Upper lobe of right lung (tissue), 1 donor: Measurements from ENCODE around the gene IRAK3. TPM values are rescaled to one million over a fixed set of nuclear protein-coding genes. Genes with fewer than 3 reads are reported as not detected.

ENCODE experiments used
- ATAC-seq: fragments of 200-7000 bp; cut with Tn5 transposase; one replicate; pipeline ENCODE4 v1.9.1; 2020; ENCODE audit warnings: mild to moderate bottlenecking, moderate library complexity
- DNase-seq: peaks from one replicate; pipeline ENCODE4 v3.0.0-alpha.2; 2020
- H3K27ac ChIP-seq: fragments of 200-600 bp; one replicate; pipeline ENCODE4 v1.8.0; 2022
- H3K27me3 ChIP-seq: fragments of 200-600 bp; one replicate; pipeline ENCODE4 v1.8.0; 2022; ENCODE audit warnings: mild to moderate bottlenecking
- H3K36me3 ChIP-seq: fragments of 200-600 bp; one replicate; pipeline ENCODE4 v1.8.0; 2022
- H3K4me1 ChIP-seq: fragments of 200-600 bp; one replicate; pipeline ENCODE4 v1.8.0; 2022
- H3K4me3 ChIP-seq: fragments of 200-600 bp; one replicate; pipeline ENCODE4 v1.8.0; 2022; ENCODE audit warnings: mild to moderate bottlenecking
- H3K9me3 ChIP-seq: fragments of 200-600 bp; one replicate; pipeline ENCODE4 v1.8.0; 2022
- intact Hi-C: fragments of 100-400 bp; cut with DNase I; formaldehyde crosslinking; loops from one replicate; pipeline ENCODE4 v1.11.0; 2022
- total RNA-seq: library from RNA; stranded (reverse); fragmentation: NEBNext Ultra II Directional; extraction: Animal tissue kit (Norgen Biotek cat#: 25700); gene quantifications from one replicate; pipeline ENCODE4 v1.2.1, GENCODE V29; 2021
- TF ChIP-seq, protein P1 (sequence below): fragments of 200-600 bp; IDR thresholded peaks from one replicate; pipeline ENCODE4 v1.8.0; 2022; ENCODE audit warnings: antibody characterized with exemption
- donor health status: DM: no; HTN: yes; CAD: no; lungs with severe emphysema.

IRAK3 gene
- total RNA-seq, 1 donor from 2014 or later = 44.6 TPM

DNA sequence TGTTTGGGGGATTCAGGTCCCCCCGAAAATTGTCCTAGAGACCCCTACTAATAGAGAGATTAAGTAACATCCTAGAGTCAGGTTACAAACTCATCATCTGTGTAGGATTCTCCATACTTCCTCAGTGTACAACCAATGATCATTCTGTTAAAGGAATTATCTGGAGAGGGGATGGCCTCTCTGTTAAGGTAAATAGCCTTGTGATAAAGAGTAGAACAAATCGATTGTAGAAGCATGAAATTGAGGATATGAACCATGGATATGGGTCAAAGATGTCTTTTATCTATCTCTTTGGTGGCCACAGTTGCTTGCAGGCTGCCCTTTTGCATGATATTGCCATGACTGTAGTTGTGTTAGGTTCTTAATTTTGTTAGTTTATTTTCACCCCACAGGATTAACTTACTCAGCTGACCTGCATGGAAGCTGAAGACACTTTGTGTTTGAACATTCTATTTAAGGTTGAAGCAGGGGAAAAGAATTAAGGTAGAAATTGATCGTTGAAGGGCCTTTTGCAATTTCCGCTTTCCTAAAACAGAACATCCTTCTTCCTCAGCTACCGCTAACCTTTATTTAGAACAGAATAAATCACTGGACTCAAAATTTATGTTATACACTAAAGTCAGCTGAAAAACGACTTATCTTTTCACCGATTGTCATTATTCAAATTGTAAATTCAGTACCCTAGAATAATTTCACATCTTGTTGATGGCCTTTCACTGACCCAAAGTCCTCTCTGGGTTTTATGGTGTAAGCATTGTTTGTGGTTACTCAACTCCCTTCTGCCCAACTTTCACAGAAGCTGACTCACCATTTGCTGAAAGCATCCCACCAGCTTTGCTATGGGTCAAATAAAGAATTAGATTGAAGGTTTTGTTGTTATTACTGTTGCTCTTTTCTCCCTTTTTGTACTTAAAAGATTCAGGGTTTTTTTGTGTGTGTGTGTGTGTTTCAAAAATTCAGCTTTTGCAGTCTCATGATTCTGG, 52.3 kb downstream of the IRAK3 start:
- Histone ChIP-seq H3K9me3 (no peaks in the 10 kb centered on the region), H3K27ac (no peak overlapping the region), H3K36me3 (peaks cover 17% of the 10 kb centered on the region), H3K4me1 (peaks cover 11% of the 10 kb centered on the region), H3K27me3 (no peaks in the 10 kb centered on the region), H3K4me3 (no peak overlapping the region)
- no peak for DNase-seq
- peak; percentile 59 for ATAC-seq
- TF ChIP-seq, protein P1, sequence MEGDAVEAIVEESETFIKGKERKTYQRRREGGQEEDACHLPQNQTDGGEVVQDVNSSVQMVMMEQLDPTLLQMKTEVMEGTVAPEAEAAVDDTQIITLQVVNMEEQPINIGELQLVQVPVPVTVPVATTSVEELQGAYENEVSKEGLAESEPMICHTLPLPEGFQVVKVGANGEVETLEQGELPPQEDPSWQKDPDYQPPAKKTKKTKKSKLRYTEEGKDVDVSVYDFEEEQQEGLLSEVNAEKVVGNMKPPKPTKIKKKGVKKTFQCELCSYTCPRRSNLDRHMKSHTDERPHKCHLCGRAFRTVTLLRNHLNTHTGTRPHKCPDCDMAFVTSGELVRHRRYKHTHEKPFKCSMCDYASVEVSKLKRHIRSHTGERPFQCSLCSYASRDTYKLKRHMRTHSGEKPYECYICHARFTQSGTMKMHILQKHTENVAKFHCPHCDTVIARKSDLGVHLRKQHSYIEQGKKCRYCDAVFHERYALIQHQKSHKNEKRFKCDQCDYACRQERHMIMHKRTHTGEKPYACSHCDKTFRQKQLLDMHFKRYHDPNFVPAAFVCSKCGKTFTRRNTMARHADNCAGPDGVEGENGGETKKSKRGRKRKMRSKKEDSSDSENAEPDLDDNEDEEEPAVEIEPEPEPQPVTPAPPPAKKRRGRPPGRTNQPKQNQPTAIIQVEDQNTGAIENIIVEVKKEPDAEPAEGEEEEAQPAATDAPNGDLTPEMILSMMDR = no peak
- intact Hi-C loops = no loop called here

DNA sequence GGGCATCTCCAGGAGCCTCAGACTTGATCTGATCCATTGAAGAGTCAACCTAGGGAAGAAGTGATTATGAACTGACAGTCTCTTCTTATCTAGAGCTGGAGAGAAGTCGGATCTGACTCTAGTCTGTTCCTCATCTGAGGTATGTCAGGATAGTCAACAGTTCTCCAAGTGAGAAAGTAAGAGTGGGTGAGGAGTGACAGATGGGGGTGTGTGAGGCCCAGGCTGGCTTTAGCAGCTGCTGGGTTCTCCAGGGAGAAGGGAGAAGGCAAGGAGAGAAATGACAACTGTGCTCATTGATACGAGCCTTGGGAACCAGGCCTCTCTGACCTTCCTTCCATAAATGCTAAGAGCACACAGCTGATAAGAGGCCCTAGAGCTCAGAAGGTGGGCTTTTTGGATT, 53.3 kb downstream of the IRAK3 start:
- no peak overlapping the region for H3K4me3 ChIP-seq
- TF ChIP-seq, protein P1 = no peak
- H3K4me1 ChIP-seq = peaks cover 11% of the 10 kb centered on the region
- H3K27ac ChIP-seq = no peak overlapping the region
- H3K27me3 ChIP-seq = no peaks in the 10 kb centered on the region
- intact Hi-C loops = no loop called here
- H3K9me3 ChIP-seq = no peaks in the 10 kb centered on the region
- ATAC-seq (peak; percentile 37), DNase-seq (no peak)
- peaks cover 27% of the 10 kb centered on the region for H3K36me3 ChIP-seq

DNA sequence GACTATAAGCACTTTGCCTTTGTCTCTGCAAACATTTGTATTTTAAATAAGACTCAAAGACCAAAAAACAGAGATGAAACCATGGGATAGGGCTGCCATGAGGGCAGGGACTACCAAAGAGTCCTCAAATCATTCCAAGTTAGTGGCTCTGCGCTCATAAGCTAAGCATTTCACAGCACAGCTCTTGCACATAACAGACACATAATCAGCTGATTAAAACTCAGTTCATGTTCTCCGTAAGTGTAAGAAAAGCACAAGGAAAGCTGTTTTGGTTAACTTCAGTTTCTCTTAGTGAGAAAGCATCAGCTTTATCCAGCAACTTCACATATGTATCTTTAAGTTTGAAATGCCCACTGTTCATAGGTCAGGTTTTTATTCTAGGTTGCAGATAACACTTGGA, 54.9 kb downstream of the IRAK3 start:
- no peaks in the 10 kb centered on the region for H3K9me3 ChIP-seq
- intact Hi-C loops = no loop called here
- no peak overlapping the region for H3K27ac ChIP-seq
- ATAC-seq = no peak
- no peaks in the 10 kb centered on the region for H3K27me3 ChIP-seq
- H3K4me3 ChIP-seq = no peak overlapping the region
- TF ChIP-seq, protein P1 = no peak
- peaks cover 43% of the 10 kb centered on the region for H3K36me3 ChIP-seq
- no peak for DNase-seq
- H3K4me1 ChIP-seq = peaks cover 11% of the 10 kb centered on the region

DNA sequence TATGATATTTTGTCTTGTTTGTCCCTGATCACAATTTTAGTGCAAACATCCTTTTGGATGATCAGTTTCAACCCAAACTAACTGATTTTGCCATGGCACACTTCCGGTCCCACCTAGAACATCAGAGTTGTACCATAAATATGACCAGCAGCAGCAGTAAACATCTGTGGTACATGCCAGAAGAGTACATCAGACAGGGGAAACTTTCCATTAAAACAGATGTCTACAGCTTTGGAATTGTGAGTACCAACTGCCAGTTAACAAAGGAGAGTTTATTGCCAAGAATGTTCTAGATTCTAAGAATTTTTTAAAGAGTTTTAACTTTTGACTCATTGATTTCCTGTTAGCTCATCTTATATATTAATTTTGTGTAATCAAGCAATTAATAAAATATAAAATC, 55.4 kb downstream of the IRAK3 start:
- TF ChIP-seq, protein P1 = no peak
- DNase-seq (no peak), ATAC-seq (no peak)
- no peak overlapping the region for H3K4me3 ChIP-seq
- intact Hi-C loops = no loop called here
- peaks cover 48% of the 10 kb centered on the region for H3K36me3 ChIP-seq
- peaks cover 11% of the 10 kb centered on the region for H3K4me1 ChIP-seq
- no peaks in the 10 kb centered on the region for H3K27me3 ChIP-seq
- no peaks in the 10 kb centered on the region for H3K9me3 ChIP-seq
- H3K27ac ChIP-seq = no peak overlapping the region

DNA sequence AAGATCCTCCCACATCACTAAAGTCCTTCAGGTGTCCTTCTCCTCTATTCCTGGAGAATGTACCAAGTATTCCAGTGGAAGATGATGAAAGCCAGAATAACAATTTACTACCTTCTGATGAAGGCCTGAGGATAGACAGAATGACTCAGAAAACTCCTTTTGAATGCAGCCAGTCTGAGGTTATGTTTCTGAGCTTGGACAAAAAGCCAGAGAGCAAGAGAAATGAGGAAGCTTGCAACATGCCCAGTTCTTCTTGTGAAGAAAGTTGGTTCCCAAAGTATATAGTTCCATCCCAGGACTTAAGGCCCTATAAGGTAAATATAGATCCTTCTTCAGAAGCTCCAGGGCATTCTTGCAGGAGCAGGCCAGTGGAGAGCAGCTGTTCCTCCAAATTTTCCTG, 58.7 kb downstream of the IRAK3 start:
- ATAC-seq (no peak), DNase-seq (no peak)
- H3K9me3 ChIP-seq = no peaks in the 10 kb centered on the region
- H3K27ac ChIP-seq = no peak overlapping the region
- H3K4me3 ChIP-seq = no peak overlapping the region
- intact Hi-C loops = no loop called here
- no peaks in the 10 kb centered on the region for H3K4me1 ChIP-seq
- peaks cover 62% of the 10 kb centered on the region for H3K36me3 ChIP-seq
- no peaks in the 10 kb centered on the region for H3K27me3 ChIP-seq
- TF ChIP-seq, protein P1 = no peak
